Measurements from ENCODE around the gene CDC42BPG. TPM values are rescaled to one million over a fixed set of nuclear protein-coding genes. Genes with fewer than 3 reads are reported as not detected.

The CDC42BPG gene
- total RNA-seq, 2 donors from 2014 or later, result 0.61 to 0.76 TPM

GRCh38 chr11:64776875-64777274 lies 67.6 kb downstream of the CDC42BPG start:
- no peak for DNase-seq (ENCODE audit: low spot score in 2 of 2)
- ATAC-seq, result no peak
- Mint-ChIP-seq H3K9me3 (no peaks in the 10 kb centered on the region), H3K36me3 (peaks cover 50 to 64% of the 10 kb centered on the region in 2 donors), H3K27ac (peak overlapping the region; percentile 90 to 95)

- H3K27ac Mint-ChIP-seq, result peak overlapping the region; percentile 90 to 95
- no peaks in the 10 kb centered on the region for H3K9me3 Mint-ChIP-seq
Measured at GRCh38 chr11:64776425-64776824, 68.0 kb downstream of the CDC42BPG start.

GRCh38 chr11:64774144-64774543 lies 70.3 kb downstream of the CDC42BPG start:
- H3K9me3 Mint-ChIP-seq, result no peaks in the 10 kb centered on the region

More at GRCh38 chr11:64776425-64776824, 68.0 kb downstream of the CDC42BPG start:
- H3K36me3 Mint-ChIP-seq, result peaks cover 50 to 69% of the 10 kb centered on the region in 2 donors
- no peak for DNase-seq (ENCODE audit: low spot score in 2 of 2)
- ATAC-seq, result no peak

More at GRCh38 chr11:64774144-64774543, 70.3 kb downstream of the CDC42BPG start:
- no peak for ATAC-seq
- Mint-ChIP-seq H3K36me3 (peaks cover 59 to 88% of the 10 kb centered on the region in 2 donors), H3K27ac (peak overlapping the region in 1 of 2 donors; percentile 79)
- DNase-seq (ENCODE audit: low spot score in 2 of 2), result no peak

Other genes with a start within 250 kb of the CDC42BPG start
- gene NRXN2, start 121.5 kb downstream of the CDC42BPG start, total RNA-seq, result 1 to 10 TPM in 1 of 2 donors, under 1 TPM in 1; 0.84 to 1.3 TPM
- gene RASGRP2, start 100.5 kb downstream of the CDC42BPG start, total RNA-seq, result 10 to 100 TPM; 12.5 to 12.6 TPM
- 1 to 10 TPM in 1 of 2 donors, under 1 TPM in 1; 0.87 to 2.3 TPM for gene PYGM, start 84.7 kb downstream of the CDC42BPG start, total RNA-seq
- gene SF1, start 66.1 kb downstream of the CDC42BPG start, total RNA-seq, result 100 to 1,000 TPM; 323 to 406 TPM
- 10 to 100 TPM; 67.7 to 83.2 TPM for gene MAP4K2, start 41.4 kb downstream of the CDC42BPG start, total RNA-seq
- 10 to 100 TPM in 1 of 2 donors, 1 to 10 TPM in 1; 9.7 to 35.1 TPM for gene MEN1, start 34.1 kb downstream of the CDC42BPG start, total RNA-seq
- 100 to 1,000 TPM in 1 of 2 donors, 10 to 100 TPM in 1; 93.1 to 123 TPM for gene EHD1, start 34.0 kb upstream of the CDC42BPG start, total RNA-seq
- gene ATG2A, start 72.6 kb upstream of the CDC42BPG start, total RNA-seq, result 10 to 100 TPM; 21.2 to 26.8 TPM
- 10 to 100 TPM in 1 of 2 donors, 1 to 10 TPM in 1; 2.8 to 29.9 TPM for gene PPP2R5B, start 80.0 kb upstream of the CDC42BPG start, total RNA-seq
- not detected for gene GPHA2, start 91.2 kb upstream of the CDC42BPG start, total RNA-seq
- under 1 TPM in 1 of 2 donors, not detected in 1; 0.45 TPM for gene MAJIN, start 127.5 kb upstream of the CDC42BPG start, total RNA-seq
- not detected for gene BATF2, start 152.3 kb upstream of the CDC42BPG start, total RNA-seq
- gene ARL2, start 169.5 kb upstream of the CDC42BPG start, total RNA-seq, result 10 to 100 TPM; 82.6 to 96.1 TPM
- gene SNX15, start 182.8 kb upstream of the CDC42BPG start, total RNA-seq, result 10 to 100 TPM; 12.5 to 14.5 TPM
- 10 to 100 TPM in 1 of 2 donors, 1 to 10 TPM in 1; 8.9 to 33.3 TPM for gene SAC3D1, start 196.6 kb upstream of the CDC42BPG start, total RNA-seq
- gene NAALADL1, start 213.9 kb upstream of the CDC42BPG start, total RNA-seq, result 10 to 100 TPM; 14.9 to 23.1 TPM
- gene CDCA5, start 239.4 kb upstream of the CDC42BPG start, total RNA-seq, result 100 to 1,000 TPM; 128 to 203 TPM
- gene ZFPL1, start 239.6 kb upstream of the CDC42BPG start, total RNA-seq, result 10 to 100 TPM; 29.9 to 41.3 TPM

Measured in activated naive CD4-positive, alpha-beta T cell treated with anti-CD3 and anti-CD28 coated beads, Interleukin-2, amount 50 U/mL, for 72 hours (primary cell).